HepG2 (cell line): ENCODE data around the gene MRPL28. TPM values are rescaled to one million over a fixed set of nuclear protein-coding genes. Genes with fewer than 3 reads are reported as not detected.

Experiments used
- ATAC-seq: fragments of 200-7000 bp; cut with Tn5 transposase; 3 replicates; pipeline ENCODE4 v1.9.1; 2020; ENCODE audit warnings: mild to moderate bottlenecking, moderate library complexity
- BruUV-seq: library from RNA; stranded (reverse); fragments of 400-500 nt; replicated peaks from 2 replicates; lab custom pipeline; 2021; lab: Mats Ljungman, UMichigan
- CTCF ChIA-PET: fragments of 300-600 bp; formaldehyde crosslinking; extraction: SDS; loops from one replicate; lab custom pipeline; 2021; ENCODE audit warnings: low total read pairs, inconsistent platforms, low intra/inter-chr PET ratio; lab: Yijun Ruan, JAX
- POLR2A ChIA-PET: fragments of 350-600 bp; sonication (Branson Sonifier 250); formaldehyde crosslinking; loops from one replicate; lab custom pipeline; 2020; ENCODE audit warnings: antibody characterized with exemption, inconsistent platforms; lab: Yijun Ruan, JAX
- DNase-seq: peaks from one replicate; pipeline ENCODE4 v3.0.0-alpha.2; 2015; ENCODE audit warnings: low spot score
- FAIRE-seq: peaks from 3 replicates; lab custom pipeline; 2011; peaks lifted over from hg19 to GRCh38; lab: Jason Lieb, UNC
- H2AFZ ChIP-seq: one replicate; pipeline ENCODE4 v1.6.1; 2011; ENCODE audit warnings: low read length, inconsistent platforms
- H3K27ac ChIP-seq: fragments of 300-600 bp; 3 replicates; pipeline ENCODE4 v1.8.0; 2011; ENCODE audit warnings: mixed run types, mild to moderate bottlenecking, mixed read lengths, low read length, inconsistent platforms; ENCODE audit not compliant: insufficient read depth; ENCODE audit errors: extremely low read length
- H3K27me3 ChIP-seq, 2 experiments: fragments of 200-600 bp in 1 of 2; 2 replicates in 1 of 2; 3 replicates in 1 of 2; pipeline versions ENCODE4 v1.6.0 to v1.8.0; 2011; ENCODE audit warnings: low read length in 2 of 2, mild to moderate bottlenecking in 2 of 2, moderate library complexity in 2 of 2, inconsistent platforms in 1 of 2; ENCODE audit not compliant: insufficient read depth in 2 of 2, control insufficient read depth in 1 of 2
- H3K36me3 ChIP-seq, 2 experiments: fragments of 200-600 bp in 1 of 2; replicated peaks in 1 of 2; 2 replicates in 1 of 2; 3 replicates in 1 of 2; pipeline versions ENCODE4 v1.5.1 to v1.8.0; 2011; ENCODE audit warnings: low read length in 2 of 2, inconsistent platforms in 1 of 2; ENCODE audit not compliant: insufficient read depth in 2 of 2, control insufficient read depth in 1 of 2
- H3K4me1 ChIP-seq: 2 replicates; pipeline ENCODE4 v1.5.1; 2012; ENCODE audit warnings: low read length, inconsistent platforms; ENCODE audit not compliant: insufficient read depth
- H3K4me2 ChIP-seq: 2 replicates; pipeline ENCODE4 v1.6.0; 2011; ENCODE audit warnings: low read depth, low read length, inconsistent platforms
- H3K4me3 ChIP-seq, 3 experiments: fragments of 200-600 bp in 1 of 3; sonication (generic), shearing (Covaris generic) in 1 of 3; replicated peaks in 1 of 3; 2 replicates each; pipeline ENCODE4 v1.5.1; 2011 to 2016; ENCODE audit warnings: low read length in 3 of 3, inconsistent platforms in 2 of 3, low read depth in 2 of 3, mild to moderate bottlenecking in 2 of 3, control low read depth in 1 of 3, mixed read lengths in 1 of 3; ENCODE audit not compliant: insufficient read depth in 1 of 3
- H3K79me2 ChIP-seq: one replicate; pipeline ENCODE4 v1.6.1; 2011; ENCODE audit warnings: low read length, inconsistent platforms; ENCODE audit not compliant: insufficient read depth
- H3K9ac ChIP-seq: 2 replicates; pipeline ENCODE4 v1.6.0; 2011; ENCODE audit warnings: mild to moderate bottlenecking, low read depth, low read length, inconsistent platforms; ENCODE audit not compliant: insufficient read depth
- H3K9me3 ChIP-seq: 2 replicates; pipeline ENCODE4 v1.5.1; 2012; ENCODE audit warnings: mild to moderate bottlenecking, low read length
- H4K20me1 ChIP-seq: 2 replicates; pipeline ENCODE4 v1.6.0; 2011; ENCODE audit warnings: inconsistent platforms, mild to moderate bottlenecking, low read length, moderate library complexity; ENCODE audit not compliant: insufficient read depth
- AKAP8 ChIP-seq: sonication (generic); formaldehyde crosslinking; IDR thresholded peaks from 2 replicates; pipeline ENCODE4 v1.5.1; 2020; ENCODE audit warnings: mild to moderate bottlenecking, missing genetic modification reagents
- GATAD1 ChIP-seq: IDR thresholded peaks from 2 replicates; pipeline ENCODE4 v1.6.1; 2016; ENCODE audit warnings: missing genetic modification reagents, missing compliant biosample characterization
- KLF16 ChIP-seq, 2 experiments: sonication (generic) in 1 of 2; formaldehyde crosslinking in 1 of 2; IDR thresholded peaks; 2 replicates each; pipeline versions ENCODE4 v1.6.1 to v1.8.0; 2016 to 2023; ENCODE audit warnings: missing genetic modification reagents in 2 of 2, missing compliant biosample characterization in 1 of 2
- KMT2A ChIP-seq: sonication (generic); formaldehyde crosslinking; IDR thresholded peaks from 2 replicates; pipeline ENCODE4 v1.4.0; 2020; ENCODE audit warnings: missing genetic modification reagents
- MYC ChIP-seq: sonication (generic); formaldehyde crosslinking; IDR thresholded peaks from 2 replicates; pipeline ENCODE4 v1.9.0; 2021; ENCODE audit warnings: missing genetic modification reagents, borderline replicate concordance
- NR0B2 ChIP-seq: sonication (generic); formaldehyde crosslinking; IDR thresholded peaks from 2 replicates; pipeline ENCODE4 v1.4.0; 2020; ENCODE audit warnings: mild to moderate bottlenecking, missing genetic modification reagents
- PLRG1 ChIP-seq: fragments of 450-650 bp; conservative IDR thresholded peaks from 2 replicates; pipeline ENCODE4 v1.6.1; 2016
- REST ChIP-seq, 2 experiments: IDR thresholded peaks; 2 replicates each; pipeline ENCODE4 v1.6.1; 2011 to 2012; ENCODE audit warnings: low read length in 2 of 2, borderline replicate concordance in 1 of 2, low read depth in 1 of 2, mild to moderate bottlenecking in 1 of 2, moderate library complexity in 1 of 2
- SMAD9 ChIP-seq: sonication (generic); formaldehyde crosslinking; IDR thresholded peaks from 2 replicates; pipeline ENCODE4 v1.5.1; 2020; ENCODE audit warnings: mild to moderate bottlenecking, missing genetic modification reagents
- SOX13 ChIP-seq, 3 experiments: fragments of 450-650 bp in 1 of 3; sonication (generic) in 1 of 3; formaldehyde crosslinking in 1 of 3; IDR thresholded peaks in 2 of 3; conservative IDR thresholded peaks in 1 of 3; 2 replicates each; pipeline versions ENCODE4 v1.5.0 to v1.6.1; 2016 to 2020; ENCODE audit warnings: antibody characterized with exemption in 1 of 3, mild to moderate bottlenecking in 1 of 3, missing compliant biosample characterization in 1 of 3, missing genetic modification reagents in 1 of 3, moderate library complexity in 1 of 3
- SP5 ChIP-seq: IDR thresholded peaks from 2 replicates; pipeline ENCODE4 v1.6.1; 2016; ENCODE audit warnings: low read depth, borderline replicate concordance
- ZBTB44 ChIP-seq: sonication (generic); formaldehyde crosslinking; IDR thresholded peaks from 2 replicates; pipeline ENCODE4 v1.4.0; 2020; ENCODE audit warnings: missing genetic modification reagents
- ZIK1 ChIP-seq: sonication (generic); formaldehyde crosslinking; IDR thresholded peaks from 2 replicates; pipeline ENCODE4 v1.5.0; 2020; ENCODE audit warnings: mild to moderate bottlenecking, low read depth, missing genetic modification reagents, borderline replicate concordance
- ZNF33A ChIP-seq: sonication (generic); formaldehyde crosslinking; IDR thresholded peaks from 2 replicates; pipeline ENCODE4 v1.5.1; 2020; ENCODE audit warnings: missing genetic modification reagents, mild to moderate bottlenecking, moderate library complexity, borderline replicate concordance
- WGBS: methylation state at CpG from one replicate; pipeline ENCODE4 v1.1.6; 2017; ENCODE audit warnings: low lambda C conversion rate; 5-methylcytosine and 5-hydroxymethylcytosine counted together
- in situ Hi-C: cut with HindIII; loops from 2 replicates; pipeline ENCODE4 v1.10.0; 2017; ENCODE audit warnings: low pct_unique_long_range_greater_than_20kb; ENCODE audit not compliant: extremely low pct_ligation_motif_present
- intact Hi-C: fragments of 100-400 bp; cut with micrococcal nuclease; formaldehyde crosslinking; loops from one replicate; pipeline ENCODE4 v1.10.0; 2022; ENCODE audit not compliant: unreplicated experiment
- polyA plus RNA-seq, 8 experiments: library from polyadenylated mRNA; depleted of rRNA in 3 of 8; stranded (reverse) in 7 of 8; unstranded in 1 of 8; fragments of >200 nt; fragmentation: Illumina TruSeq in 4 of 8; extraction: Trizol in 4 of 8; gene quantifications; 2 replicates each; pipeline versions ENCODE4 v1.2.1 to v1.2.3, GENCODE V29; 2011 to 2016; ENCODE audit warnings: low read depth in 4 of 8, missing spikeins in 1 of 8, mixed read lengths in 1 of 8; ENCODE audit not compliant: insufficient read depth in 1 of 8
- total RNA-seq, 5 experiments: library from RNA; depleted of rRNA; stranded (reverse); fragments of >200 nt; fragmentation: Illumina TruSeq; extraction: Trizol; gene quantifications; 2 replicates each; pipeline ENCODE4 v1.2.3, GENCODE V29; 2016; ENCODE audit warnings: low read depth in 1 of 5
- TF ChIP-seq, protein P1 (sequence below): sonication (generic); formaldehyde crosslinking; IDR thresholded peaks from 2 replicates; pipeline ENCODE4 v1.5.1; 2020; ENCODE audit warnings: mild to moderate bottlenecking, missing genetic modification reagents, moderate library complexity

The MRPL28 gene
- total and polyA plus RNA-seq, 2 of the 13 experiments (the other 11 are each of a cell fraction or from before 2014, with no cell fraction given): 114 to 135 TPM

DNA sequence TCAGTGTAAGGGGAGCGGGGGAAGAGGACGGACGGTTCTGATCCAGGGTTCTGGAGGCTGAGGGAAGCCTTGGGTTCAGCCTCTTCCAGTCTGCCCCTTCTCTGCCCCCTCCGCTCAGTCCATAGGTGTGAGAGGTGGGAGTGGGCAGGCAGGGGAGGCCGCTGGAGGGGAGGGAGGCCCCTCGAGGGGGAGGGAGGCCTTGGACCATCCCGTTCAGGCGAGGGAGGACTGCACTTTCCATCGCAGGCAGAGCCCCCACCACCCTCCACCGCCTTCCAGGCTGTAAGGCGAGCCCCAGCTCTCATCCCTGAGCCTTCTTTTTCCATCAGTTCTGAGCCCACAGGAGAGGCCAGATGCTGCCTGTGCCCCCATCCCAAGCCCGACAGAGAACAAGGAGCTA lies 13.6 kb downstream of the MRPL28 start:
- no peak overlapping the region for H3K4me2 ChIP-seq
- DNase-seq (no peak), FAIRE-seq (no peak), ATAC-seq (no peak)
- H3K79me2 ChIP-seq: peaks cover 2% of the 10 kb centered on the region
- peaks cover 75% of the 10 kb centered on the region for H3K4me1 ChIP-seq
- H3K9ac ChIP-seq: no peak overlapping the region
- H3K36me3 ChIP-seq: no peaks in the 10 kb centered on the region
- no peaks in the 10 kb centered on the region for H3K27me3 ChIP-seq
- WGBS: 89% methylated on average over 7 of the region's 12 CpGs
- no peak overlapping the region for H3K4me3 ChIP-seq
- no TSS peak for BruUV-seq
- H3K27ac ChIP-seq: no peak overlapping the region
- H3K9me3 ChIP-seq: no peaks in the 10 kb centered on the region
- intact Hi-C loops (no loop called here), in situ Hi-C loops (no loop called here)
- no peak overlapping the region for H2AFZ ChIP-seq
- H4K20me1 ChIP-seq: no peaks in the 10 kb centered on the region
- ChIA-PET CTCF (no interaction called here), POLR2A (no interaction called here)
- TF ChIP-seq ZNF33A (CRISPR knock-in tag): no peak
- 0 out of 2 replicates have a peak, but pooled peaks have one; percentile 39 for TF ChIP-seq AKAP8 (CRISPR knock-in tag)
- TF ChIP-seq MYC (CRISPR knock-in tag): no peak
- TF ChIP-seq GATAD1: no peak
- TF ChIP-seq ZIK1 (CRISPR knock-in tag): no peak
- TF ChIP-seq SP5 (CRISPR knock-in tag): no peak
- no peak for TF ChIP-seq NR0B2
- TF ChIP-seq KMT2A (CRISPR knock-in tag): no peak
- no peak for TF ChIP-seq SOX13 (IDR thresholded peaks at IDR 0.05)
- no peak for TF ChIP-seq SOX13 (CRISPR knock-in tag; conservative IDR thresholded peaks at IDR 0.05 in 1 of 2, IDR thresholded peaks at IDR 0.05 in 1 of 2)
- TF ChIP-seq REST (IDR thresholded peaks at IDR 0.05; ENCODE audit: borderline replicate concordance in 1 of 2, low read depth in 1 of 2, low read length in 2 of 2): no peak
- TF ChIP-seq, protein P1, sequence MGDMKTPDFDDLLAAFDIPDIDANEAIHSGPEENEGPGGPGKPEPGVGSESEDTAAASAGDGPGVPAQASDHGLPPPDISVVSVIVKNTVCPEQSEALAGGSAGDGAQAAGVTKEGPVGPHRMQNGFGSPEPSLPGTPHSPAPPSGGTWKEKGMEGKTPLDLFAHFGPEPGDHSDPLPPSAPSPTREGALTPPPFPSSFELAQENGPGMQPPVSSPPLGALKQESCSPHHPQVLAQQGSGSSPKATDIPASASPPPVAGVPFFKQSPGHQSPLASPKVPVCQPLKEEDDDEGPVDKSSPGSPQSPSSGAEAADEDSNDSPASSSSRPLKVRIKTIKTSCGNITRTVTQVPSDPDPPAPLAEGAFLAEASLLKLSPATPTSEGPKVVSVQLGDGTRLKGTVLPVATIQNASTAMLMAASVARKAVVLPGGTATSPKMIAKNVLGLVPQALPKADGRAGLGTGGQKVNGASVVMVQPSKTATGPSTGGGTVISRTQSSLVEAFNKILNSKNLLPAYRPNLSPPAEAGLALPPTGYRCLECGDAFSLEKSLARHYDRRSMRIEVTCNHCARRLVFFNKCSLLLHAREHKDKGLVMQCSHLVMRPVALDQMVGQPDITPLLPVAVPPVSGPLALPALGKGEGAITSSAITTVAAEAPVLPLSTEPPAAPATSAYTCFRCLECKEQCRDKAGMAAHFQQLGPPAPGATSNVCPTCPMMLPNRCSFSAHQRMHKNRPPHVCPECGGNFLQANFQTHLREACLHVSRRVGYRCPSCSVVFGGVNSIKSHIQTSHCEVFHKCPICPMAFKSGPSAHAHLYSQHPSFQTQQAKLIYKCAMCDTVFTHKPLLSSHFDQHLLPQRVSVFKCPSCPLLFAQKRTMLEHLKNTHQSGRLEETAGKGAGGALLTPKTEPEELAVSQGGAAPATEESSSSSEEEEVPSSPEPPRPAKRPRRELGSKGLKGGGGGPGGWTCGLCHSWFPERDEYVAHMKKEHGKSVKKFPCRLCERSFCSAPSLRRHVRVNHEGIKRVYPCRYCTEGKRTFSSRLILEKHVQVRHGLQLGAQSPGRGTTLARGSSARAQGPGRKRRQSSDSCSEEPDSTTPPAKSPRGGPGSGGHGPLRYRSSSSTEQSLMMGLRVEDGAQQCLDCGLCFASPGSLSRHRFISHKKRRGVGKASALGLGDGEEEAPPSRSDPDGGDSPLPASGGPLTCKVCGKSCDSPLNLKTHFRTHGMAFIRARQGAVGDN (CRISPR knock-in tag): peak; percentile 38
- no peak for TF ChIP-seq KLF16 (CRISPR knock-in tag; IDR thresholded peaks at IDR 0.05)
- TF ChIP-seq SMAD9 (CRISPR knock-in tag): no peak
- TF ChIP-seq ZBTB44 (CRISPR knock-in tag): no peak
- TF ChIP-seq PLRG1: no peak
